ENCODE data around the gene UNC119B.

- TF ChIP-seq CTCF (IDR thresholded peaks at IDR 0.05; ENCODE audit: insufficient read depth, low read length) (no peak), GABPA (IDR thresholded peaks at IDR 0.05; ENCODE audit: low read depth) (no peak)
These were observed 51.8 kb downstream of the UNC119B start for GRCh38 chr12:120762086-120762485.
